Measurements from ENCODE around the gene NAA60.
"Not testable (repeated sequence)": the region's sequence is repeated elsewhere in the genome, so short reads cannot be mapped to it uniquely, and the experiment has no call there.

GRCh38 chr16:3473596-3473943, 30.1 kb downstream of the NAA60 start:
- TF ChIP-seq POLR2A, POLR2AphosphoS5 (IDR thresholded peaks at IDR 0.05): not testable (repeated sequence)
